Epithelial cell of esophagus (primary cell): ENCODE data around the gene MDH1.
A peak's percentile ranks its signal among the peaks of the same experiment; 100 is the strongest.

ENCODE experiments used
- DNase-seq: peaks from one replicate; pipeline ENCODE4 v3.0.0; 2010; ENCODE audit warnings: low read depth
- H3K4me3 ChIP-seq: 2 replicates; pipeline ENCODE4 v1.5.1; 2011; ENCODE audit warnings: mild to moderate bottlenecking, low read length, control low read depth
- TF ChIP-seq, protein P1 (sequence below): IDR thresholded peaks from 2 replicates; pipeline ENCODE4 v1.5.1; 2011; ENCODE audit warnings: low read depth, mild to moderate bottlenecking, low read length, control low read depth, inconsistent platforms; ENCODE audit not compliant: insufficient read depth; ENCODE audit errors: missing control alignments

Gene MDH1

GRCh38 chr2:63576546-63576945 lies 12.2 kb upstream of the MDH1 start:
- H3K4me3 ChIP-seq = no peak overlapping the region
- TF ChIP-seq, protein P1, sequence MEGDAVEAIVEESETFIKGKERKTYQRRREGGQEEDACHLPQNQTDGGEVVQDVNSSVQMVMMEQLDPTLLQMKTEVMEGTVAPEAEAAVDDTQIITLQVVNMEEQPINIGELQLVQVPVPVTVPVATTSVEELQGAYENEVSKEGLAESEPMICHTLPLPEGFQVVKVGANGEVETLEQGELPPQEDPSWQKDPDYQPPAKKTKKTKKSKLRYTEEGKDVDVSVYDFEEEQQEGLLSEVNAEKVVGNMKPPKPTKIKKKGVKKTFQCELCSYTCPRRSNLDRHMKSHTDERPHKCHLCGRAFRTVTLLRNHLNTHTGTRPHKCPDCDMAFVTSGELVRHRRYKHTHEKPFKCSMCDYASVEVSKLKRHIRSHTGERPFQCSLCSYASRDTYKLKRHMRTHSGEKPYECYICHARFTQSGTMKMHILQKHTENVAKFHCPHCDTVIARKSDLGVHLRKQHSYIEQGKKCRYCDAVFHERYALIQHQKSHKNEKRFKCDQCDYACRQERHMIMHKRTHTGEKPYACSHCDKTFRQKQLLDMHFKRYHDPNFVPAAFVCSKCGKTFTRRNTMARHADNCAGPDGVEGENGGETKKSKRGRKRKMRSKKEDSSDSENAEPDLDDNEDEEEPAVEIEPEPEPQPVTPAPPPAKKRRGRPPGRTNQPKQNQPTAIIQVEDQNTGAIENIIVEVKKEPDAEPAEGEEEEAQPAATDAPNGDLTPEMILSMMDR = no peak
- no peak for DNase-seq

- DNase-seq = no peak
- TF ChIP-seq, protein P1 = no peak
Measured at GRCh38 chr2:63578767-63579166, 10.0 kb upstream of the MDH1 start.

DNA sequence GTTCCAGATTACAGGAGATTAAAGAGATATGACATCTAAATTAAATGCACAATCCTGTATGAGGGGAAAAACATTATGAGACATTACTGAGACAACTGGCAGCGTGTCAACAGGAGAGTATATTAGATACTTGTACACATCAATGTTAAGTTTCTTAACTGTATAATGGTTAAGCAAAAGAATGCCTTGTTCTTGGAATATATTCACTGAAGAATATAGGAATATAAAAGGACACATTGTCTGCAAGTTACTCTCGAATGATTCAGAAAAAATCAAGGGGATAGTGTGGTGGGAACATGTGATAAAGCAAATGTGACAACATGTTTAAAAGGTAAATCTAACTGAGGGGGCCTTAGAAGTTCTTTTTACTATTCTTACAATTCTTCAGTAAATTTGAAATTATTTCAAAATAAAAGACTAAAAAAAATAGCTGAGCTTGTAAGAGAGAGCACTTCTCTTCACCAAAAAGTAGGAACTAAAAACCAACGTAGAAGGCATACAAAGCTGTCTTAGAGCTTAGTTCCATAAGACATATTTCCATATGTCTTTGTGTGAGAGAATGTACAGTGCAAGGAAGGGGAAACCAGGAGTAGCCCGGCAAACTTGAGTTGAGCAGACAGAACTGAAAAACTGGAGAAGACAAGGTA lies 8.0 kb upstream of the MDH1 start:
- H3K4me3 ChIP-seq = no peak overlapping the region
- DNase-seq = no peak
- TF ChIP-seq, protein P1 = no peak

More at GRCh38 chr2:63578767-63579166, 10.0 kb upstream of the MDH1 start:
- no peak overlapping the region for H3K4me3 ChIP-seq

DNA sequence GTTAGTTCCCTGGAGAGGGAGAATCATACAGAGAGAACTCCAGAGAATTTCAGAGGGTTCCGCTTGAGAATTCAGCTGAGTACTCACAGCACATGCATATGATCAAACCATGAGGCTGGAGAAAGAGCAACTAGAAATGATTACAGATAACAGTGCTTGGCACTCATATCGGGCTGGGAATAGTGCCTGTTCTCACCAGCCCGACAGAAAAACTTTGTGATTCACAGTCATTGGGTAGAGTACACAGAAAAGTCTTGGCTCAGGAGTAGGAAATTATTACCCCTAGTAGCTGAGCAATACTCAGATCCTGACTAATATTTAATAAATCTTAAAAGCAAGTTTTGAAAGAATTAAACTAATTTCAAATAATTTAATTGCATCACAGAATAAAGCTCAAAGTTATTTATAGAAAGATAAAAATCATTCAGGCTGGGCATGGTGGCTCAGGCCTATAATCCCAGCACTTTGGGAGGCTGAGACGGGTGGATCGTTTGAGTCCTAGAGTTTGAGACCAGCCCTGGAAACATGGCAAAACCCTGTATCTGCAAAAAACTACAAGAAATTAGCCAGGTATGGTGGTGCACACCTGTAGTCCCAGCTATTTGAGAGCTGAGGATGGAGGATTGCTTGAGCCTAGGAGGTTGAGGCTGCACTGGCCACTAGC lies 7.3 kb upstream of the MDH1 start:
- DNase-seq = peak; percentile 40
- no peak overlapping the region for H3K4me3 ChIP-seq
- TF ChIP-seq, protein P1 = no peak

- H3K4me3 ChIP-seq = no peak overlapping the region
- TF ChIP-seq, protein P1 = no peak
- no peak for DNase-seq
Measured at GRCh38 chr2:63582873-63583272, 5.9 kb upstream of the MDH1 start.

DNA sequence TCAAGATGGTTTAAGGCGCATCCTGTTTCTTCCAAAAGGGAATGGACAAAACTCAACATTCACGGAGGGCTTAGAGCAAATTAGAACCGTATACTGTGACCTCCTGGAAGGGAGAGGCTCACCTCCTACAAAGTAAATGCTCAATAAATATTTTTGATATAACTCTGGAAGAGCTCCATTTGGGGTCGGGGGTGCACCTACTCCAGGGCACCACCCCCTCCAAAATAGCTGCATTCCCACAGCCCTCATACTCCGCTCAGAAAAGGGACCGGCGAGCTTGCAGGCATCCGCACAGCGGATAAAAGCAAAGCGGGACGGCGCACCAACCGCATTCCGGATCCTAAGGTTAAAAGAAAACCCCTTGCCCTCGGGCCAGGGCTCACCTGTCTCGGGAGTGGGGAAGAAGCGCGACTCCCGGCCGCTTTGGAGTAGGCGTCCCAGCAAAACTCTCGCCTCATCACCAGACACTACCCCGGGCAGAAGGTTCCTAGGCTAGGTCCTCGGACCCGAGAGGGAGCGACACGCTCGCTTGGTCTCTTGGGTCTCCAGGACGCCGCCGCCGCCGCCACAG lies 864 bp upstream of the MDH1 start:
- no peak for DNase-seq
- TF ChIP-seq, protein P1 = no peak
- peak overlapping the region; percentile 69 for H3K4me3 ChIP-seq
